HL-60 (cell line): ENCODE data around the gene TNNT1.

ENCODE experiments used
- GABPA ChIP-seq: IDR thresholded peaks from 2 replicates; pipeline ENCODE4 v1.6.1; 2012; ENCODE audit warnings: low read depth
- POLR2AphosphoS5 ChIP-seq: IDR thresholded peaks from 2 replicates; pipeline ENCODE4 v1.6.1; 2012; ENCODE audit warnings: low read depth
- REST ChIP-seq: IDR thresholded peaks from 2 replicates; pipeline ENCODE4 v1.6.1; 2012; ENCODE audit warnings: low read depth; ENCODE audit not compliant: insufficient replicate concordance
- SPI1 ChIP-seq: IDR thresholded peaks from 2 replicates; pipeline ENCODE4 v1.6.1; 2012; ENCODE audit warnings: low read depth, mild to moderate bottlenecking, borderline replicate concordance
- TF ChIP-seq, protein P1 (sequence below): IDR thresholded peaks from one replicate; pipeline ENCODE4 v1.5.1; 2011; ENCODE audit warnings: low read length, control low read depth, inconsistent platforms; ENCODE audit not compliant: insufficient read depth

DNA sequence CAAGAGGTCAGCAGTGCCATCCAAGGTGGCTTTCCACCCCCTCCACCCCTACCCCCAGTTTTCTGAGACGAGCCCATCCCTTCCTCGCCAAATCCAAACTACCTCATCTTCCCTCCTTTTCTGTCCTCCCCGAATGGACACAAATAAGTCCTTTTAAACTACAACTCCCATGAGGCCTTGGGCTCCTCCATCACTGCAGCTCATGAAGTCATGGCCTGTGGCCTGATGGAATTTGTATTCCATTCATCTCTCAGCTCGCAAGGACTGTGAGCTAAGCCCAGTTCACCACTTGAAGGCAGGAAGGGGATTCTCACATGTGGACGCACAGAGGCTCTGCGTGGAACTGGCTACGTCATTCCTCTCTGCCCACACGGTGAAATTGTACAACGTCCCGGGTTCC is 47.8 kb upstream of the TNNT1 start:
- TF ChIP-seq POLR2AphosphoS5 (no peak), GABPA (no peak), REST (no peak), SPI1 (no peak)
- TF ChIP-seq, protein P1, sequence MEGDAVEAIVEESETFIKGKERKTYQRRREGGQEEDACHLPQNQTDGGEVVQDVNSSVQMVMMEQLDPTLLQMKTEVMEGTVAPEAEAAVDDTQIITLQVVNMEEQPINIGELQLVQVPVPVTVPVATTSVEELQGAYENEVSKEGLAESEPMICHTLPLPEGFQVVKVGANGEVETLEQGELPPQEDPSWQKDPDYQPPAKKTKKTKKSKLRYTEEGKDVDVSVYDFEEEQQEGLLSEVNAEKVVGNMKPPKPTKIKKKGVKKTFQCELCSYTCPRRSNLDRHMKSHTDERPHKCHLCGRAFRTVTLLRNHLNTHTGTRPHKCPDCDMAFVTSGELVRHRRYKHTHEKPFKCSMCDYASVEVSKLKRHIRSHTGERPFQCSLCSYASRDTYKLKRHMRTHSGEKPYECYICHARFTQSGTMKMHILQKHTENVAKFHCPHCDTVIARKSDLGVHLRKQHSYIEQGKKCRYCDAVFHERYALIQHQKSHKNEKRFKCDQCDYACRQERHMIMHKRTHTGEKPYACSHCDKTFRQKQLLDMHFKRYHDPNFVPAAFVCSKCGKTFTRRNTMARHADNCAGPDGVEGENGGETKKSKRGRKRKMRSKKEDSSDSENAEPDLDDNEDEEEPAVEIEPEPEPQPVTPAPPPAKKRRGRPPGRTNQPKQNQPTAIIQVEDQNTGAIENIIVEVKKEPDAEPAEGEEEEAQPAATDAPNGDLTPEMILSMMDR: no peak
